Ishikawa (cell line): ENCODE measurements around the gene BTBD16.

Experiments
- CEBPB ChIP-seq: IDR thresholded peaks from 2 replicates; pipeline ENCODE4 v1.6.1; 2012
- EP300 ChIP-seq: IDR thresholded peaks from 2 replicates; pipeline ENCODE4 v1.6.1; 2012; ENCODE audit warnings: borderline replicate concordance
- MAX ChIP-seq: IDR thresholded peaks from 2 replicates; pipeline ENCODE4 v1.6.1; 2012
- RAD21 ChIP-seq: IDR thresholded peaks from 2 replicates; pipeline ENCODE4 v1.6.1; 2012; ENCODE audit warnings: low read depth
- TAF1 ChIP-seq: IDR thresholded peaks from 2 replicates; pipeline ENCODE4 v1.6.1; 2012; ENCODE audit warnings: low read depth, mild to moderate bottlenecking
- TCF12 ChIP-seq: IDR thresholded peaks from 2 replicates; pipeline ENCODE4 v1.6.1; 2012; ENCODE audit warnings: low read depth
- USF1 ChIP-seq: IDR thresholded peaks from 2 replicates; pipeline ENCODE4 v1.6.1; 2012
- TF ChIP-seq, protein P1 (sequence below): IDR thresholded peaks from 2 replicates; pipeline ENCODE4 v1.6.1; 2012; ENCODE audit warnings: low read depth, mild to moderate bottlenecking

DNA sequence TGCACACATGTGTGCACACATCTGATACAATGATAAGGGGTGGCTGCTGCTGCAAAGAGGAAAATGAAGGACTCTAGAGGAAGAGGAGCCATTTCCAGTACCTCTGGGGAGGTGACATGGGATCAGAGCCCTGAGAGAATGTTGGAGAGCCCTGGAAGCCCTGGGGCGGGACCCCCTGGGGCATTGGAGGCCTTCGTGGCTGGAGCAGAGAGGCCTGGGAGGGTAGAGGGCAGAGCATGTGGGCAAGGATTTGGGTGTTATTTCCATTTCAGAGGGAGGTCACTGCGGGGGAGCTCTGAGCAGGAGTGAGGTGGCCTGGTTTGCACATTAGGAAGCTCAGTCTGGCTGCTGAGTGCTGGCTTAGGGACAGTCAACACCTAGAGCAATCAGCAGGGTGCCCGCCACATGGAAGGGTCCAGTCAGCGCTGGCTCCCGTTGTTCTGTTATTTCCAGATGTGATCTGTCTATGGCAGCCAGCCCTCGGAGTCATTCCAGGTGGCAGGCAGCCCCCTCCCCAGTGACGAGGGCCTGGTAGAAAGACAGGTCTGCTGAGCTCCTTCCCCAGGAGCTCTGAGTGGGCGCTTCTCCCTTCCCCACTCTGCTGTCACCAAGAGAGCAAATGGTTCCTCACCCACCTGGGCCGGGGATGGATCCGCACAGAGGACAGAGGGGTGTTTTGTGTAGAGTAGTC, 24.1 kb upstream of the BTBD16 start:
- TF ChIP-seq RAD21 (no peak), USF1 (no peak), EP300 (no peak), TCF12 (no peak), TAF1 (no peak), MAX (no peak), CEBPB (no peak)
- TF ChIP-seq, protein P1, sequence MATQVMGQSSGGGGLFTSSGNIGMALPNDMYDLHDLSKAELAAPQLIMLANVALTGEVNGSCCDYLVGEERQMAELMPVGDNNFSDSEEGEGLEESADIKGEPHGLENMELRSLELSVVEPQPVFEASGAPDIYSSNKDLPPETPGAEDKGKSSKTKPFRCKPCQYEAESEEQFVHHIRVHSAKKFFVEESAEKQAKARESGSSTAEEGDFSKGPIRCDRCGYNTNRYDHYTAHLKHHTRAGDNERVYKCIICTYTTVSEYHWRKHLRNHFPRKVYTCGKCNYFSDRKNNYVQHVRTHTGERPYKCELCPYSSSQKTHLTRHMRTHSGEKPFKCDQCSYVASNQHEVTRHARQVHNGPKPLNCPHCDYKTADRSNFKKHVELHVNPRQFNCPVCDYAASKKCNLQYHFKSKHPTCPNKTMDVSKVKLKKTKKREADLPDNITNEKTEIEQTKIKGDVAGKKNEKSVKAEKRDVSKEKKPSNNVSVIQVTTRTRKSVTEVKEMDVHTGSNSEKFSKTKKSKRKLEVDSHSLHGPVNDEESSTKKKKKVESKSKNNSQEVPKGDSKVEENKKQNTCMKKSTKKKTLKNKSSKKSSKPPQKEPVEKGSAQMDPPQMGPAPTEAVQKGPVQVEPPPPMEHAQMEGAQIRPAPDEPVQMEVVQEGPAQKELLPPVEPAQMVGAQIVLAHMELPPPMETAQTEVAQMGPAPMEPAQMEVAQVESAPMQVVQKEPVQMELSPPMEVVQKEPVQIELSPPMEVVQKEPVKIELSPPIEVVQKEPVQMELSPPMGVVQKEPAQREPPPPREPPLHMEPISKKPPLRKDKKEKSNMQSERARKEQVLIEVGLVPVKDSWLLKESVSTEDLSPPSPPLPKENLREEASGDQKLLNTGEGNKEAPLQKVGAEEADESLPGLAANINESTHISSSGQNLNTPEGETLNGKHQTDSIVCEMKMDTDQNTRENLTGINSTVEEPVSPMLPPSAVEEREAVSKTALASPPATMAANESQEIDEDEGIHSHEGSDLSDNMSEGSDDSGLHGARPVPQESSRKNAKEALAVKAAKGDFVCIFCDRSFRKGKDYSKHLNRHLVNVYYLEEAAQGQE: no peak
